Measurements from ENCODE around the gene PPT1.

- TF ChIP-seq CTCF (conservative IDR thresholded peaks at IDR 0.05; ENCODE audit: low read length), result peak; percentile 34
- no peak for TF ChIP-seq EZH2phosphoT487 (IDR thresholded peaks at IDR 0.05; ENCODE audit: borderline replicate concordance)
Observed at GRCh38 chr1:40034869-40035268, 62.2 kb downstream of the PPT1 start.

Data from Loucy (cell line).